Left ventricle myocardium inferior (tissue), 1 donor: Measurements from ENCODE around the gene OCIAD2. TPM values are rescaled to one million over a fixed set of nuclear protein-coding genes. Genes with fewer than 3 reads are reported as not detected.
A peak's percentile ranks its signal among the peaks of the same experiment; 100 is the strongest.

Experiments
- DNase-seq: peaks from one replicate; pipeline ENCODE4 v3.0.0-alpha.2; 2020
- H3K27ac ChIP-seq: fragments of 200-600 bp; replicated peaks from 2 replicates; pipeline ENCODE4 v1.8.0; 2021
- H3K27me3 ChIP-seq: fragments of 200-600 bp; 2 replicates; pipeline ENCODE4 v1.8.0; 2021; ENCODE audit warnings: low read depth
- H3K36me3 ChIP-seq: fragments of 200-600 bp; 2 replicates; pipeline ENCODE4 v1.8.0; 2021
- H3K4me1 ChIP-seq: fragments of 200-600 bp; 2 replicates; pipeline ENCODE4 v1.8.0; 2021
- H3K4me3 ChIP-seq: fragments of 200-600 bp; 2 replicates; pipeline ENCODE4 v1.8.0; 2021; ENCODE audit warnings: mild to moderate bottlenecking, moderate library complexity
- H3K9me3 ChIP-seq: fragments of 200-600 bp; replicated peaks from 2 replicates; pipeline ENCODE4 v1.8.0; 2021
- intact Hi-C: fragments of 100-400 bp; cut with micrococcal nuclease; formaldehyde crosslinking; loops from one replicate; pipeline ENCODE4 v1.11.0; 2022
- total RNA-seq: library from RNA; stranded (reverse); fragmentation: NEBNext Ultra II Directional; extraction: Animal tissue kit (Norgen Biotek cat#: 25700); gene quantifications from one replicate; pipeline ENCODE4 v1.2.1, GENCODE V29; 2021
- TF ChIP-seq, protein P1 (sequence below): fragments of 200-600 bp; IDR thresholded peaks from 2 replicates; pipeline ENCODE4 v1.8.0; 2021; ENCODE audit warnings: antibody characterized with exemption, mild to moderate bottlenecking, borderline replicate concordance
- donor health status: DM: no; HTN: yes; CAD: no; lungs with severe emphysema.

Gene OCIAD2
- total RNA-seq, 1 donor from 2014 or later, result 16.9 TPM

DNA sequence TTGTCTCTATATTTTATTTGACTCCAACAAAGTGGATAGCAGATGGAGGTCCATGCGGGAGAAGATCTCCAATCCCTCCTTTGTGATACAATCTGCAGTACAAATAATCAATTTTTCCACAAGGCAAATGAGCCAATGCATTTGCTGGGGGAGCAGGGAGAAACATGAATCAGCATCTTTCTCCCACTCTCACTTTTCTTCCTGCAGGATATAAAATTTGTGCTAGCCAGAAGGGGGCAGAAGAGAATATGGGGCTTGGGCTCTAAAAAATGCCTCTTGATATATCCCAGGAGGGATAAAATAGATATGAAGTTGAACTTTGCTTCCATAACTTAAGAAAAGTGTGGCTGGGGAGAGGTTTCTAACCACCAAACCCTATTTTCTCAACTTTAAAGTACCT is 41.2 kb upstream of the OCIAD2 start:
- TF ChIP-seq, protein P1, sequence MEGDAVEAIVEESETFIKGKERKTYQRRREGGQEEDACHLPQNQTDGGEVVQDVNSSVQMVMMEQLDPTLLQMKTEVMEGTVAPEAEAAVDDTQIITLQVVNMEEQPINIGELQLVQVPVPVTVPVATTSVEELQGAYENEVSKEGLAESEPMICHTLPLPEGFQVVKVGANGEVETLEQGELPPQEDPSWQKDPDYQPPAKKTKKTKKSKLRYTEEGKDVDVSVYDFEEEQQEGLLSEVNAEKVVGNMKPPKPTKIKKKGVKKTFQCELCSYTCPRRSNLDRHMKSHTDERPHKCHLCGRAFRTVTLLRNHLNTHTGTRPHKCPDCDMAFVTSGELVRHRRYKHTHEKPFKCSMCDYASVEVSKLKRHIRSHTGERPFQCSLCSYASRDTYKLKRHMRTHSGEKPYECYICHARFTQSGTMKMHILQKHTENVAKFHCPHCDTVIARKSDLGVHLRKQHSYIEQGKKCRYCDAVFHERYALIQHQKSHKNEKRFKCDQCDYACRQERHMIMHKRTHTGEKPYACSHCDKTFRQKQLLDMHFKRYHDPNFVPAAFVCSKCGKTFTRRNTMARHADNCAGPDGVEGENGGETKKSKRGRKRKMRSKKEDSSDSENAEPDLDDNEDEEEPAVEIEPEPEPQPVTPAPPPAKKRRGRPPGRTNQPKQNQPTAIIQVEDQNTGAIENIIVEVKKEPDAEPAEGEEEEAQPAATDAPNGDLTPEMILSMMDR, result no peak

DNA sequence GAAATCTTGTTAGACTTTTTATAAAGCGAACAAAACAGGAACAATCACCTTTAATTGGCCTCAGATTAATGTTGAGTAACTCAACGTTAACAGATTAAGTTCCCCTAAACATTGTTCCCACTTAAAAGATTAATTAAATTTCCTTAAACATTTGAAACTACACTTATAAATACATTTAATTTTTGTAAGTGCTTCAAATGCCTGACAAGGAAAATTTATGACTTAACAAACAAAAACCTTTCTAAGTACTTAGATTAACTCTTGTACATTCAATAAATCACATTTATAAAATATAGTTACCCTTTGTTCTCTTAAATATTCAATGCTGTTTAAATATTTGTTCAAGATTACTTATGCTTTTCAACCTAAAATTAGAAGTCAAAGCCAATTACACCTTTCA is 39.4 kb upstream of the OCIAD2 start:
- intact Hi-C loops, result no loop called here
- H3K36me3 ChIP-seq, result no peaks in the 10 kb centered on the region
- TF ChIP-seq, protein P1, result no peak
- H3K4me3 ChIP-seq, result no peak overlapping the region
- no peaks in the 10 kb centered on the region for H3K27me3 ChIP-seq
- H3K27ac ChIP-seq, result no peak overlapping the region
- no peak for DNase-seq
- H3K9me3 ChIP-seq, result no peaks in the 10 kb centered on the region
- no peaks in the 10 kb centered on the region for H3K4me1 ChIP-seq

More for the DNA sequence above, 41.2 kb upstream of the OCIAD2 start:
- no peaks in the 10 kb centered on the region for H3K4me1 ChIP-seq
- no peaks in the 10 kb centered on the region for H3K36me3 ChIP-seq
- H3K4me3 ChIP-seq, result no peak overlapping the region
- no peak for DNase-seq
- intact Hi-C loops, result no loop called here
- no peak overlapping the region for H3K27ac ChIP-seq
- H3K9me3 ChIP-seq, result peaks cover 10% of the 10 kb centered on the region
- no peaks in the 10 kb centered on the region for H3K27me3 ChIP-seq

DNA sequence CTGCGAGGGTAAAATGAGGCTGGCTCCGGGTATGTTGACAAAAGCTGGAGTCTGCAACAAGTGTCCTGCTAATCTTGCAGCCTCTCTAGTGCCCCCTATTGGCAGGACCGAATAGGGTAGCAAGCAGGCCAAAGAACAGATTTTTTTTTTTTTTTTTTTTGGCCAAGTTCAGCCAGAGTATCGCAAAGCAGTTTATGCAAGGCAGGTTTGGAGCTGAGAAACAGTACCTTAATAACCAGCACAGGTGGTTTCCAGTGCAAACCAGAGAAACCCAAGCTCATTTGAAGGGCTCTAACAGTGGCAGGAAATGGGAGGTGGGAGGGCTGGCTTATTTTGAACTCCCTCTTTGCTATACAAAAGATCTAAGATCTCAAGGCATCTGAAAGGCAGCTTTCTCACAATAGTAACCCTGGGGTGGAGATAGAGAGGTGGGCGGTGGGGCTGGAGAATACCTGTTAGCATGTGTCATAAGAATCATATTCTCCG is 38.2 kb upstream of the OCIAD2 start:
- no peak for DNase-seq
- H3K27ac ChIP-seq, result no peak overlapping the region
- H3K36me3 ChIP-seq, result no peaks in the 10 kb centered on the region
- TF ChIP-seq, protein P1, result peak; percentile 27
- intact Hi-C loops, result no loop called here
- no peaks in the 10 kb centered on the region for H3K9me3 ChIP-seq
- no peak overlapping the region for H3K4me3 ChIP-seq
- no peaks in the 10 kb centered on the region for H3K27me3 ChIP-seq
- no peaks in the 10 kb centered on the region for H3K4me1 ChIP-seq

DNA sequence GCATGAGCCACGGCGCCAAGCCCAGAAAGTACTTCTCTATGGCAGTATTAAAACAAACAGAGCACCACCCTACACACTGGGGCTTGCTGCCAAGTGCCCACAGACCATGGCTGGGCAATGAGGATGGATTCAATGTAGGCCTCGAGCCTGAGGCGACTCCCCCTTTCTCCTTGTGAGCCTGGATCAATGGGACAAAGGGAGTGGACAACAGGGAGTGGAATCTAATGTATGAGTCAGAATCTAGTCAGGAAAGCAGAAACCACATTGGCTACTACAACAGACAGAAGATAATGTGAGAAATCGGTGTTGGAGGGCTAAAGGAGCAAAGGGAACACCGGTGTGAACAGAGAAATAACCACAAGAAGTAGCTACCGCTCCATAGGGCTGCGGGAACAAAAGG is 37.7 kb upstream of the OCIAD2 start:
- no peak overlapping the region for H3K4me3 ChIP-seq
- DNase-seq, result no peak
- intact Hi-C loops, result no loop called here
- H3K4me1 ChIP-seq, result no peaks in the 10 kb centered on the region
- TF ChIP-seq, protein P1, result no peak
- no peaks in the 10 kb centered on the region for H3K9me3 ChIP-seq
- H3K27me3 ChIP-seq, result no peaks in the 10 kb centered on the region
- no peaks in the 10 kb centered on the region for H3K36me3 ChIP-seq
- no peak overlapping the region for H3K27ac ChIP-seq

DNA sequence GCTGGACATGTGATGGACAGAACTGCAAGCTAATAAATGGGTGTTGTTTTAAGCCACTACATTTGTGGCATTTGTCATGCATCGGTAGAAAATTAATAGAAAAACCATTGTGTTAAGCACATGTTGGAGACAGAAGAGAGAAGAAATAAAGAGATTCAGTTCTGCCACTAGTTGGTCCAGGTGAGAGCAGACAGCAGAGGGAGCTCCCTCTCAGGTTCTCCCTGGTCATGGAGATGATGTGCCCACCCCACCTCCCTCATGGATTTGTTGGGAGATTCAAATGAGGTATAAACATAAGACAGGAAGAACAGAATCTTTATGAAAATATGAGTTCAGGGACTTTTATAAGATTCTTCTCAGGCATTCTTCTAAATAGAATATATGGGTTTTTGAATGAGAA is 36.8 kb upstream of the OCIAD2 start:
- no peak for DNase-seq
- Histone ChIP-seq H3K36me3 (no peaks in the 10 kb centered on the region), H3K9me3 (peaks cover 6% of the 10 kb centered on the region), H3K27me3 (no peaks in the 10 kb centered on the region), H3K4me3 (no peak overlapping the region), H3K4me1 (no peaks in the 10 kb centered on the region), H3K27ac (no peak overlapping the region)
- TF ChIP-seq, protein P1, result no peak
- intact Hi-C loops, result no loop called here
